Measurements from ENCODE around the gene HOXA4.

DNA sequence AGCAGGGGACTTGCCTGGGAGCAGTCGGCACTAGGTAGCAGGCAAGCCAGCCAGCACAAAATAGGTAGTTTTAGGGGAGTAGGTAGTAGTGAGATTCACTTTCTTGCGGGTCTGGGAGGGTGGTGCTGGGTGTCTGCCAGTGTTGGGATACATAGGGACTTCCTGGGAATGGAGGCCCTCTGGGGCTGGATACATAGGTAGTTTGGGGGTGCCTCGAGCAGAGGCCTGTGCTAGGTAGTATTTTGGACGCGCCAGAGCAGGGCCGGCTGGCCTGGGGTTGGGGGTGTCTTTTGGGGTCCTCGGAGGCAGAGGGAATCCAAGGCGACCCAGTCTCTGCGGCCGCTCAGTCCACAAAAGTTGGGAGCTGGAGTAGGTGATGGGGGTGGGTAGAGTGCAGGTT, 23.8 kb upstream of the HOXA4 start:
- TF ChIP-seq, protein P1, sequence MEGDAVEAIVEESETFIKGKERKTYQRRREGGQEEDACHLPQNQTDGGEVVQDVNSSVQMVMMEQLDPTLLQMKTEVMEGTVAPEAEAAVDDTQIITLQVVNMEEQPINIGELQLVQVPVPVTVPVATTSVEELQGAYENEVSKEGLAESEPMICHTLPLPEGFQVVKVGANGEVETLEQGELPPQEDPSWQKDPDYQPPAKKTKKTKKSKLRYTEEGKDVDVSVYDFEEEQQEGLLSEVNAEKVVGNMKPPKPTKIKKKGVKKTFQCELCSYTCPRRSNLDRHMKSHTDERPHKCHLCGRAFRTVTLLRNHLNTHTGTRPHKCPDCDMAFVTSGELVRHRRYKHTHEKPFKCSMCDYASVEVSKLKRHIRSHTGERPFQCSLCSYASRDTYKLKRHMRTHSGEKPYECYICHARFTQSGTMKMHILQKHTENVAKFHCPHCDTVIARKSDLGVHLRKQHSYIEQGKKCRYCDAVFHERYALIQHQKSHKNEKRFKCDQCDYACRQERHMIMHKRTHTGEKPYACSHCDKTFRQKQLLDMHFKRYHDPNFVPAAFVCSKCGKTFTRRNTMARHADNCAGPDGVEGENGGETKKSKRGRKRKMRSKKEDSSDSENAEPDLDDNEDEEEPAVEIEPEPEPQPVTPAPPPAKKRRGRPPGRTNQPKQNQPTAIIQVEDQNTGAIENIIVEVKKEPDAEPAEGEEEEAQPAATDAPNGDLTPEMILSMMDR (IDR thresholded peaks at IDR 0.05; ENCODE audit: low read length), result no peak
- TF ChIP-seq EZH2phosphoT487 (IDR thresholded peaks at IDR 0.05; ENCODE audit: low read length) (no peak), EZH2 (optimal IDR thresholded peaks at IDR 0.05; ENCODE audit: low read depth, low read length) (no peak)
